Inflammatory macrophage treated with lipopolysaccharide for 1 hour (primary cell): ENCODE data around the gene MAP2K5.
A peak's percentile ranks its signal among the peaks of the same experiment; 100 is the strongest.

Experiments
- DNase-seq, 2 donors: peaks; one replicate each; pipeline ENCODE4 v3.0.0-alpha.2; 2020 to 2022

MAP2K5 gene

GRCh38 chr15:67731112-67731721 lies 188.7 kb downstream of the MAP2K5 start:
- no peak for DNase-seq

GRCh38 chr15:67732164-67732563 lies 189.7 kb downstream of the MAP2K5 start:
- no peak for DNase-seq

DNA sequence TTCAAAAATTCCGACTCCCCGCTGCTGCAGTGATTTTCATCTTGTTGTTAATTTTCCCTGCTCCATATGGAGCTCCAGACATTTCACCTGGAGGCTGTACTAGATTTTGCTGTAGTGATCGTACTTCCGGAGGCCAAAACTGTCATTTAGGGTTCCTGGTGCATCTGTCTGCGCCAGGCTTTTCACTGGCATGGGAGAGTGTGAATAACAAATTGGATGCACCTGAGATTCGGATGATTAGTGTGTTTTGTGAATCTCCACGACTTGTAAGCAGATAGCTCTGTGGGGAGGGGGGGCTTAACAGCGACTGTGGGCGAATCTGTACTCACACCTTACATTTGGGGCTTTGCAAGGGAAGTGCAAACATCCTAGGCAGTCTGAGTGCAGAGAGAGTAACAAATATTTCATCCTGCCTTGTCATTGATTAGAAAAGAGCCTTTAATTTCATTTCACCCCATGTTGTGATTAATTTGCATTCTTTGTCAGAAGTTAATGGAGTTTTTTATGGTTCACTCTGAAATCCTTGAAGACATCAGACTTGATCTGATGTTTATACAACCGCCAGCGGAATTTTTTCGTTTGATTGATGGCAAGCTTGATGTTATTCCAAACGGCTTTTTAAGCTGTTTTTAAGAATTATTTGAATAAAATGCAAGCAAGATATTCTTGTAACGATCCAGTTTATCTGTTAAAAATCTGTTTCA lies 190.3 kb downstream of the MAP2K5 start:
- no peak for DNase-seq

DNA sequence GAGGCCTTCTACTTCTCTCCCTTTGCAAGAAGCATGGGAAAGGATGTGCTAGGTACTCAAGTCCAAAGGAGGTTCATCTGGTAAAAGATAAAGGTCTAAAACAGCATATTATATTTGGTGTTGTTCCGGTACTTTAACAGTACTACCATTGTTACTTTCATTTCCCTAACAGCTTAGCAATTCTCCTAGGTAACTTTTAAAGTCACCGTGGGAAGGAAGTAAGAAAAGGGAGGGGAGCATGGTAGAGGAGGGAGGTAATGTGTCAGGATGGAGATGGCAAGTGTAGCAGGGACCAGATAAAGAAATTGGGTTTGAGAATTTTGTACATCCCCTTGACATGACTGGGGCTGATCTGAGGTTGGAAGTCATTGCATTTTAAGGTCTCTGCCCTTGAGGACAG lies 193.4 kb downstream of the MAP2K5 start:
- no peak for DNase-seq

DNA sequence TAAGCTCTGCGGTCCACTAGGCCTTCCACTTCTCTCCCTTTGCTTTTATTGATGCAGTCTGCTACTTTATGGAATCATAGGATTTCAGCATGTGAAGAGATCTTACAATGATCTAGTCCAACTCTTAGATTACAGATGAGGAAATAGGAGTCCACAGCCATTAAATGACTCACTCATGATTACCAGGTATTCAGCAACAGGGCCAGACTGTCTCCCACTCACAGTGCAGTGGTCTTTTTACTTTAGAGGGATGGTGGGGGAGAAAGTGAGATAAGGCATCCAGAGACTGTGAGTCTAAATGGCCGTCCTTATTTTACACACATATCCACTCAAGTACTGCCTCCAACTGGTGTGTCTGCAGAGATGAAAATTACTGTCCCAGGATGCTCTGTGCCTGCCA lies 194.3 kb downstream of the MAP2K5 start:
- DNase-seq = no peak

- no peak for DNase-seq
Measured at GRCh38 chr15:67738056-67738455, 195.6 kb downstream of the MAP2K5 start.

DNA sequence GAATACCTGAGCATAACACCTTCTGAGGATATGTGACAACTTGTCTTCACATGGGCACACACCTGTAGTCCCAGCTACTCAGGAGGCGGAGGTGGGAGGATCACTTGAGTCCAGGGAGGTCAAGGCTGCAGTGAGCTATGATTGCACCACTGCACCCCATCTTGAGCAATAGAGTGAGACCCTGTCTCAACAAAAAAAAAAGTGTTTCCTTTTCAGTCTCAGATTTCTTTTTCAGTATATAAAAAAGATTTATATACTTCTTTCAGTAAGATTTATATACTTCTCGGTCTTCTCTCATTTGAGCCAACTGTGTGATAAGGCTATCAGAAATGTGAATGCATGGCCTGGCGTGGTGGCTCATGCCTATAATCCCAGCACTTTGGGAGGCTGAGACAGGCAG lies 197.9 kb downstream of the MAP2K5 start:
- no peak for DNase-seq

- no peak for DNase-seq
Measured at GRCh38 chr15:67741308-67741707, 198.8 kb downstream of the MAP2K5 start.

DNA sequence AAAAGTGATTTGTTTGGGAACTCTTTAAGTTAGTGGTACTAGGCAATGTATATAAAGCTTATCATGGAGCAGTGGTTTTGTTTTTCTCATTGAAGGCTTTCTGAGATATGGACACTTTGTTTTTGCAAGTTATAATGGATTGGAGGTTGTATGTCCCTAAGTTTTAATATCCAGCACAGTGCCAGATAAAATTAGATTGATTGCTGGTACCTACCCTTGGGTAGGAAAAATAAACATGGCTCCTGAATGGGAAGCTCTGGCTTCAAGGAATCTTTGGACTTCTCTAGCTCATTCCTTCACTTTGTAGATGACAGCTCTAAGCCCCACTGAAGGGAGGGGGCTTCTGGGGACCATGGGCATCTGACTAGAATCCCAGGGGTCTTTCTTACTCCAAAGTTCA lies 201.1 kb downstream of the MAP2K5 start:
- DNase-seq = no peak

- DNase-seq = peak; percentile 48
Measured at GRCh38 chr15:67744331-67745072, 202.0 kb downstream of the MAP2K5 start.

DNA sequence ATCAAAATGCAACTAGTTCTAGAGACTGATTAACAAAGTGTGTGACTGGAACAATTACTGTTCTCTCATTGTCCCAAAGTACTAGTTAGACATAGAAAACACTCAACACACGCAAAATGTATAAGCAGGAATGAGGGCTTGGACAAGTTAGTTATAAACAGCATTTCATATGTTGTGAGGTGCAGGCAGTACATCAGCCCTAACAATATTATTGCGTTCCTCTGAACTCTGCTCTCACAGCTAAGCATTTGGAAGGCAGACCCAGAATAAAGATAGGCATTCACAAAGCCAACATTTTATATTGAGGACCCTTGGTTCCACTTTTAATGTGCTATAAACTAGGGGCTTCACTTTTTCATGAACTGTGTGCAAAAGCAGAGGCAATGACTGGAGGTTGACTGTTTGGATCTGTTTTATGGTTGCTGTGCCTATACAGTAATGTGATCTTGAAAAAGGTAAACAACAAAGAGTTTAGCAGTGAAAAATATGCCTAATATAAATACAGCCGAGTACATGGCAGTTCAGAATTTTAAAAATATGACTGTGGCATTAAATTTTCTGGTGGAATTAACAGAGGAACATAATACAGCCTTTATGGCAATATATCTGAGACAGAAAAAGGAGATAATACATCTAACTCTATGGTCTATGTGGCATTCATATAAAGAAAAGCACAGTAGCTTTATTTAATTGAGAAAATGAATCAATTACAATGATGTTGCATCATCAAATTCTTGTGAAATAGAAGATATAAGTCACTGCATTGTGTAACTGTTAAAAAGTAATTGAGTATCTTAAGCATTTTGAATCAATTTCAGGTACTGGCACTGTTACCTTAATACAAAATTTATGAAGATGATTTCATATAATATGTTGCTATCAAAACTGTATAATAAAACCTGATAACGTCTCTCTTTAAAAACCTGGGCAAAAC lies 202.8 kb downstream of the MAP2K5 start:
- peak; percentile 31 to 72 for DNase-seq

DNA sequence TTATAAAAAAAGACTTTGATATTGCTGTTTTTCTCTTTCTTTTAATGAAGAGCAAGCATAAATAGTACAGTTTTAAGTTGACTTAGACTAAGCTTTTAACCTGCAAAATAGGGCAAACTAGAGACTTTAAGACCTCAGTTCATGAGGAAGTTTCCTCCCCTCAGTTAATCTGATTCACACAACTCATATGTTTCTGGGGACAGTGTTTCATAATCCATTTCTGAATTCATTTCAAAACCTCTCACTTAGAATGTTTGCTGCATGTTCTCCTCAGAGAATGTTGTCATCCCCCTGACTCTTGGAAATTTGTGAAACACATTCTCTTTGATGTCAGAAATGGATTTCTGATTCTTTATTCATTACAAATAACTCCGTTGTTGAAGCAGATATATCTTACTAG lies 203.5 kb downstream of the MAP2K5 start:
- DNase-seq = peak; percentile 80 to 84

DNA sequence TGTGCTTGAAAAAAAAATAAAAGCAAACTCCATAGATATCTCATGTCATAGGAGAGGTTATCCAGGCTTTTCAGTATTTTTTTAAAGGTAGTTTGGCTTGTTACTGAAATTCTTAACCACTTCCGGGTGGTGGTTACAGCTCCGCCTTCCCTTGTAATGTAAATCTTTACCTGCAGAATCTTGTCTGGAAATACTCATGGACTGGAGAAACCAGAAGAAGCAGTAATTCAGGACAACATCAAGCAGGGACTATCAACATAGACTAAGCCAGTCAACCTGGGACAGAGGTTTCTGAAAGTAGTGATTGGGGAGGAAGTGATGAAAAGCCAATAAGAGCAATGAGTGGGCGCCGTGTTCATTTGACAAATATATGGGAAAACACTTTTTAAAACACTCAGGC lies 203.9 kb downstream of the MAP2K5 start:
- peak in 1 of 2 donors; percentile 3 for DNase-seq

DNA sequence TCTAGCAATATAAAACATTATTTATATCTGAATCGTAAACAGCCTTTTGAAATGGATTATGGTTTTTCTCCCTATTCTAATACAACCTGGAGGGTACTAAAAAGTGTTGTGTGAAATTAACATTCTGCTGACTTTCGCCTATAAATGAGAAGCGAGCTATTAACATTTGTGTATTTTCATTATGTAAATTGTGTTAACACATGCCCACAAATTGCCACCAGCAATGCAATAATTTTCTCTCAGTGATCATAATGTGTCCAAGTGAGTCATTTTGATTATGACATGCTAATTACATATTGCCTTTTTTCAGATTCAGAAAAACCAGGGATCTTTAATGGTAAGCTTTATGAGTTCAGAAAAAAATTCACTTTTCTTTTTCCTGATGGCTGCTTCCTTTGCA lies 205.4 kb downstream of the MAP2K5 start:
- no peak for DNase-seq

GRCh38 chr15:67750371-67750770 lies 207.9 kb downstream of the MAP2K5 start:
- DNase-seq = no peak

DNA sequence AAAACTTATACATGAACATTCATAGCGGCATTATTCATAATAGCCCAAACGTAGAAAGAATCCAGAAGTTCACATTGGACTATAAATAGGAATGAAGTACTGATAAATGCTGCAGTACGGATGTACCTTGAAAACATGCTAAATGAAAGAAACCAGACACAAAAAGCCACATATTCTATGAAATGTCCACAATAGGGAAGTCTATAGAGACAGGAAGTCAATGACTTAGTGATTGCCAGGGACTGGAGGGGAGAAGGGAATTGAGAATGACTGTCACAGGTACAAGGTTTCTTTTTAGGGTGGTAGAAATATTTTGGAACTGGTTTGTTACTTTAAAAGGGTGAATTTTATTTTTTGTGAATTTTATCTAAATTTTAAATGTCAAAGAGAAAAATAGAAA lies 211.4 kb downstream of the MAP2K5 start:
- DNase-seq = peak in 1 of 2 donors; percentile 6

DNA sequence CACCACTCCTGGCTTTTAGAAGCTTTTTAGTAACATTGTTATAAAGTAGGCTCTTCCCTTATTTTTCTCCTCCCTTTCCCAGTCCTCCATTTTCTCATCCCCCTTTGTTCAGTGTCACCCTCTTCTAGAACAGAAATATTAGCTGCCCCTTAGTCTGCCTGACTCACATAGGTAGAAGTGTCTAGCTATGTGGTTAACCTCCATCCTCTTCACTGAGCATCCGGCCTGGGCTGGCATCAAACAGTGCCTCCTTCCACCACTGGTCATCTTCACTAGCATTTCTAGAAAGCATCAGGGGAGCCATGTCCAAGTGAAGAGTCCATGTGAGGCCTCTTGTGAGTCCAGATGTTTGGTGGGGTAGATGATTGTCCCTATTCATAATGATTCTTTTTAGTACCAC lies 212.8 kb downstream of the MAP2K5 start:
- no peak for DNase-seq

DNA sequence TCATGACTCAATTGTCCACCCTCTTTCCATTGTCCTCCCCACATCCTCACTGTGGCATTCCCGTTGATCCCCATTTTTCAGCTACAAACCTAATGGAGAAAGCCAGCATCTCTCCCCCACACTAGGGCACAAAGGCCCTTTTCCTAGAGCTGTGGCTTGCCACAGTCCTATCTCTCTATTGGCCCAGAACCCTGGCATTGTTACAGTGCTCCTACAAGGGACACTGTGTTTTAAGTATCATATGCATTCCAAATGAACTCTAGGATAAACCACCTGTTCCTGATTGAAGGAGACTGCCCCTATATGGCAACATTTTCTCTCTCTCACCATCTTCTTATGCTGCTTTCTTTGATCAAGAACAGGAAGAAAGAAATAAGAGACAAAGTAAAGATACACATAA lies 213.4 kb downstream of the MAP2K5 start:
- DNase-seq = no peak

- DNase-seq = no peak
Measured at GRCh38 chr15:67758619-67759300, 216.3 kb downstream of the MAP2K5 start.

- DNase-seq = no peak
Measured at GRCh38 chr15:67760901-67761300, 218.4 kb downstream of the MAP2K5 start.

DNA sequence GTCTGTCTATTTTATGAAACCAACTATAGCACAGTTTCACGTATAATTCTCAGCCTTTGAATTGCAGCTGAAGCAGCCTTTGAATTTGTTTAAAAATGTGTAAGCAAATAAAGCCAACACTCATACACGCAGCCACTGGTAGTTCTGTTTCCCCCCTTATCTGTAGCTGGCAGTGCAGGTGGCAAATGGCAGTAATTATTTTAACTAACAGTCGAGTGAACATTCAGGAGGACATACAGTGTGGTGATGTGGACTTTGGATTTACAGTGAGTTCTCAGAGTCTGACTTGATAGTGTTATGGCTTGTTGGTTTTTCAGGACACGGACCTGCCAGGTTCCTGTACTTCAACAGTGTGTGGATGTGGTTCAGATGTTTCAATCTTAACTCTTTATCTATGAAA lies 218.8 kb downstream of the MAP2K5 start:
- DNase-seq = no peak

- DNase-seq = no peak
Measured at GRCh38 chr15:67762610-67763368, 220.3 kb downstream of the MAP2K5 start.
